Measurements from ENCODE around the gene MCM3AP.
A peak's percentile ranks its signal among the peaks of the same experiment; 100 is the strongest.

The MCM3AP gene

GRCh38 chr21:46274797-46275390 lies 10.5 kb downstream of the MCM3AP start:
- Mint-ChIP-seq H3K4me3 (no peak overlapping the region), H3K4me1 (no peaks in the 10 kb centered on the region), H3K27ac (no peak overlapping the region), H3K9me3 (no peaks in the 10 kb centered on the region), H3K27me3 (ENCODE audit: low read depth, poor library complexity) (no peaks in the 10 kb centered on the region), H3K36me3 (ENCODE audit: low read depth) (peaks cover 70% of the 10 kb centered on the region)
- no peak for DNase-seq
- no peak for TF ChIP-seq CTCF (IDR thresholded peaks at IDR 0.05)

- Mint-ChIP-seq H3K4me3 (no peak overlapping the region), H3K27ac (no peak overlapping the region), H3K9me3 (no peaks in the 10 kb centered on the region), H3K4me1 (no peaks in the 10 kb centered on the region), H3K36me3 (ENCODE audit: low read depth) (peaks cover 66% of the 10 kb centered on the region), H3K27me3 (ENCODE audit: low read depth, poor library complexity) (no peaks in the 10 kb centered on the region)
- no peak for DNase-seq
- TF ChIP-seq CTCF (IDR thresholded peaks at IDR 0.05): no peak
Observed at GRCh38 chr21:46273341-46273740, 12.1 kb downstream of the MCM3AP start.

GRCh38 chr21:46269466-46269865 lies 15.9 kb downstream of the MCM3AP start:
- H3K4me3 Mint-ChIP-seq: no peak overlapping the region
- no peak for TF ChIP-seq CTCF (IDR thresholded peaks at IDR 0.05)
- no peaks in the 10 kb centered on the region for H3K4me1 Mint-ChIP-seq
- H3K9me3 Mint-ChIP-seq: no peaks in the 10 kb centered on the region
- peaks cover 64% of the 10 kb centered on the region for H3K36me3 Mint-ChIP-seq (ENCODE audit: low read depth)
- H3K27ac Mint-ChIP-seq: no peak overlapping the region
- H3K27me3 Mint-ChIP-seq (ENCODE audit: low read depth, poor library complexity): no peaks in the 10 kb centered on the region
- no peak for DNase-seq

GRCh38 chr21:46268371-46268770 lies 17.0 kb downstream of the MCM3AP start:
- Mint-ChIP-seq H3K27me3 (ENCODE audit: low read depth, poor library complexity) (no peaks in the 10 kb centered on the region), H3K9me3 (no peaks in the 10 kb centered on the region), H3K4me3 (no peak overlapping the region), H3K36me3 (ENCODE audit: low read depth) (peaks cover 59% of the 10 kb centered on the region), H3K4me1 (no peaks in the 10 kb centered on the region), H3K27ac (peak overlapping the region; percentile 77)
- DNase-seq: no peak
- no peak for TF ChIP-seq CTCF (IDR thresholded peaks at IDR 0.05)

- Mint-ChIP-seq H3K4me1 (no peaks in the 10 kb centered on the region), H3K9me3 (no peaks in the 10 kb centered on the region), H3K27me3 (ENCODE audit: low read depth, poor library complexity) (peaks cover 4% of the 10 kb centered on the region), H3K36me3 (ENCODE audit: low read depth) (peaks cover 57% of the 10 kb centered on the region), H3K4me3 (no peak overlapping the region), H3K27ac (peak overlapping the region; percentile 74)
- no peak for DNase-seq
- TF ChIP-seq CTCF (IDR thresholded peaks at IDR 0.05): no peak
Observed at GRCh38 chr21:46266946-46267345, 18.5 kb downstream of the MCM3AP start.

GRCh38 chr21:46265736-46266525 lies 19.5 kb downstream of the MCM3AP start:
- H3K4me3 Mint-ChIP-seq: no peak overlapping the region
- peaks cover 63% of the 10 kb centered on the region for H3K36me3 Mint-ChIP-seq (ENCODE audit: low read depth)
- peak overlapping the region; percentile 62 for H3K27ac Mint-ChIP-seq
- DNase-seq: no peak
- no peak for TF ChIP-seq CTCF (IDR thresholded peaks at IDR 0.05)
- no peaks in the 10 kb centered on the region for H3K9me3 Mint-ChIP-seq
- H3K27me3 Mint-ChIP-seq (ENCODE audit: low read depth, poor library complexity): peaks cover 4% of the 10 kb centered on the region
- no peaks in the 10 kb centered on the region for H3K4me1 Mint-ChIP-seq

Data from nephron progenitor cell (in vitro differentiated cells).